Measurements from ENCODE around the gene QSOX2.

QSOX2 gene

DNA sequence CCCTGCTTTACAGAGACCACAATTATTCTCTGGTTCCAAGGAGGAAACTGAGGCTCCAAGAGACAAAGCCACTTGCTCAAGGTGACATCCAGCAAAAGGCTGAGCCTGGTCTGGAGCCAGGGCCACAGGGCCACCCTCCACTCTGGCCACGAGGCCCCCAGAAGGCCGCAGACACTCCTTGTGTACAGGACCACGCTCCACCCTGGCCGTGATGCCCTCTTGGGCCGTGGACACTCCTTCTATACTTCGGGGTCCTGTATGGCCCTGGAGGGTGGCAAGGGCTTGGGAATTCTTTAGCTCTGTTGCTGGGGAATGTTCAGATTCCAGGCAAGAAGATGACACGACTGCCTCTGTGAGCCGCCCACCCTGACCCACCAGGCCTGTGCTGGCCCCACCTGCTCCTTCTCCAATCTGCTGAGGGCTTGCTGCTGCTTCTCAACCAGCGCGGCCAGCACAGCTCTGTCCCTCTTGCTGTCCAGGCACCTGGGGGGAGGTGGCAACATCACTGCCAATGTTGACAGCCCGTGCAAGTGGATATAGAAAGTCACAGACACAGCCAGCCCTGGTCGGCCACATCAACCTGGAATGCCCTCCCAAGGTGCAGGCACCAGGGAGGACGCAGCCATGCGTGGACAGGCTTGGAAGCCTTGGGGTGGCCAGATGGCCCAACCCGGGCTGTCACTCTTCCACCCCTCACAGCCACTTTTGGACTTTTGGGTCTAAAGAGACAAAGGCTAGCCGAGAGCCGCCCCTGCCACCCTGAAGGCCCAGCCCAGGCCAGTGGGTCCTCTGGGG lies 20.1 kb upstream of the QSOX2 start:
- DNase-seq (ENCODE audit: low read depth), result no peak

GRCh38 chr9:136264441-136265405 lies 19.1 kb upstream of the QSOX2 start:
- DNase-seq (ENCODE audit: low read depth), result no peak

- no peak for DNase-seq (ENCODE audit: low read depth)
These were observed 18.4 kb upstream of the QSOX2 start for GRCh38 chr9:136264031-136264430.

- DNase-seq (ENCODE audit: low read depth), result no peak
These were observed 17.1 kb upstream of the QSOX2 start for GRCh38 chr9:136262671-136263178.

- DNase-seq (ENCODE audit: low read depth), result no peak
These were observed 16.2 kb upstream of the QSOX2 start for GRCh38 chr9:136261686-136262430.

DNA sequence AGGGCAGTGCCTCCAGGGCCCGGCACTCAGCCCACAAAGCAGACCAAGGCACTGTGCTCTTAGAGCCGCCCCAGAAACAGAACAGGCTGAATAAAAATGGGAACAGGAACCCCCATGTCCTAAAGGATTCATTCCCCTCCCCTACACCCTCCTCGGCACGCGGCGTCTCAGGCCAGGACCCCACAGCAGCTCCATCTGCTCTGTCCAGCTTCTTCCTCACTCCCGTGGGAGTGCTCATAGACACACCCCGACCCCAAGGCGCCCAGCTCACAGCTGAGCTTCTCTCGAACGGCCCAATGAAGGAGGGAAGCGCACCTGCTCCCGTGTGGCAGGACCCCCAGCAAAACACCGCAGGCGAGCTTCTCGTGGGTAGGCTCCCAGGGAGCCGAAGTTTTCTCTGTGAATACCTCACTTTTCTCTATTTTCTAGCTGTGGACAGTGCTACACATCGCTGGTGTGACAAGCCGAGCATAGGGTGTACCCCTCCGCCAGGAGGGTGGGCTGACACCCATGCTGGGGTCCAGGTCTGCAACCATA lies 15.4 kb upstream of the QSOX2 start:
- no peak for DNase-seq (ENCODE audit: low read depth)

DNA sequence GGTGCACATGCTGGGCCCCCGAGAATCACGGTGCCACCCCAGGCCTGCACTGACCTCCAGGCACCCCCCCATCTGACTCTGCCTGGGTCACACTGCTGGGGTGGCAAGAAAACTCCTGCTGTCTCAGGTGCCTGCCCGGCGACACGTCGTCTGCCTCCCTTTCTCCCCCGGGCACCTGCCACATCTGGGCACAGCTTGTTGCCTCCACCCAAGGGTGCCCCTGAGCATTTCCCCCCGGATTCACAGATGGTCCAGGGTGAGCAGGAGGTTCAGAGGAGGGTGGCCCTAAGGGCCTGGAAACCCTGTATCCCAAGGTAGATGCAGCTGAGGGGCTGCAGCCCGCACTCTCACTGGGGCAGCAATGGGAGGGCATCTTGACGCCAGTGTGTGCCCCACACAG lies 14.9 kb upstream of the QSOX2 start:
- no peak for DNase-seq (ENCODE audit: low read depth)

- no peak for DNase-seq (ENCODE audit: low read depth)
These were observed 14.2 kb upstream of the QSOX2 start for GRCh38 chr9:136259836-136260235.

DNA sequence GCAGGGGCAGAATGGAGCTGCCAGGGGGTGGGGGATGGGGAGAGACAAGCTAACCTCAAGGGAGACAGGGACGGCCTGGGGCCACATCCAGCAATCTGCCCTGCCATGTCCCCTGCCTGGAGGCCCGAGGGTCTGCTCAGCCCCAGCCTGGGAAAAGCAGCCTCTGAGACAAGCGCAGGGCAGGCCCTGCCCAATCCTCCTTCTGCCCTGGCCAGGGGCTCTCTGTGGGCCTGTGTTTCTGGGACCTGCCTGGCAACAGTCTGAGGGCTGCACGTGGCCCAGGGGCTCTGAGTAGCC lies 13.9 kb upstream of the QSOX2 start:
- DNase-seq (ENCODE audit: low read depth), result no peak

GRCh38 chr9:136258786-136259516 lies 13.3 kb upstream of the QSOX2 start:
- no peak for DNase-seq (ENCODE audit: low read depth)

GRCh38 chr9:136258299-136258625 lies 12.7 kb upstream of the QSOX2 start:
- DNase-seq (ENCODE audit: low read depth), result no peak

GRCh38 chr9:136257381-136258298 lies 12.0 kb upstream of the QSOX2 start:
- DNase-seq (ENCODE audit: low read depth), result no peak

- DNase-seq (ENCODE audit: low read depth), result no peak
These were observed 10.6 kb upstream of the QSOX2 start for GRCh38 chr9:136255896-136256890.

GRCh38 chr9:136255166-136255538 lies 9.5 kb upstream of the QSOX2 start:
- DNase-seq (ENCODE audit: low read depth), result no peak

DNA sequence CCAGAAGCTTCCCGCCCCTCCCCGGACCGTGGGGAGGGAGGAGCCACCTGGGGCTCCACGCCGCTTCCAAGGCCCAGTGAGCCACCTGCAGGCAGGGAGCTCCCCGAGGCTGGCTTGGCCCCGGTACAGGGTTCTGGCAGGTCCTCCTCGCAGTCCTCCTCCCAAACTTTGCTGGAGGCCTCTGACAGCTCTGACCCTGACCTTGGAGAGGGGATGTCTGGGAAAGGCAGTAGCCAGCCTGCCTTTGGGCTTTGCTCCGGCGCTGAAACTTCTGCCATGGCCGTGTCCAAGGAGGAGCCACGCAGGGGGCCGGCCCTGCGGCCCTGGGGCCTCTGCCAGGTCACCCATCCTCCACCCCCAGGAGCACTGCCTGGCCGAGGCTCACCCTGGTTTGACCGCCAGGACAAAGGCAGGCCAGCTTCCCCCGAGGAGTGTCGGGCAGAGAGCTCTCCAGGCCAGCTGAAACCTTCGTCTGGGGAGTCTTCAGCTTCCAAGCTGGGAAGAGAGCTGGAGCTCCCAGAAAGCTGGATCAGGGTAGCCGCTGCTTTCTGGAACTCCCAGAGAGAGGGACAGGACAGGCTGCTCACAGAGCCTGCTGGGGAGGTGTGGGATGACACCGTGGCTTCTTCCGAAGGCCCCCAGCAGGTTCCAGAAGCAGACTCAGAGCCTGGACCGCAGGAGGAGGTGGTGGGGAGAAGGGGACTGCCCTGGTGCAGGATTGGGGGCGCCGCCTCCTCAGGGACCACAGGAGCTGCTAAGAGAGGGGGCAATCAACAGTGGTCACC lies 9.0 kb upstream of the QSOX2 start:
- no peak for DNase-seq (ENCODE audit: low read depth)

- DNase-seq (ENCODE audit: low read depth), result no peak
These were observed 7.9 kb upstream of the QSOX2 start for GRCh38 chr9:136253246-136254130.

DNA sequence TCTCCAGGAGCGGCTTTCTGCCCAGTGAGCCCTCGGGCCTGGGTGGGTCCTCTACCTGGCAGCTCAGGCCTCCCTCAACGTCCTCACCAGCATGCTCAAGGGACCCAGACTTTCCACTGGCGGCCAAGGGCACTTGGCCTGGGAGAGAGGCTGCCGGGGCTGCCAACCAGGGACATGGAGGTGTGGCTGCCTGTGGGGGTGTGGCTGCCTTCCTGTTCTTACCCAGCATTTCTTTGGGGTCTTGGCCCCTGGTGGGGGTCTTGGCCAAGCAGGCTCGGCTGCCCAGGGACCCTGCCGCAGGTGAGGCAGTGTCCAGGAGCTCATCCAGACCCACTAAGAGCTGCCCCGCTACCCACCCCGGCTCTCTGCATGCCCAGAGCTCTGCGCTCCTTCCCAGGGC lies 7.2 kb upstream of the QSOX2 start:
- no peak for DNase-seq (ENCODE audit: low read depth)

Data from activated T-cell treated with anti-CD3 and anti-CD28 coated beads for 1 hour (primary cell).